G401 (cell line): ENCODE measurements around the gene NCBP2L. TPM values are rescaled to one million over a fixed set of nuclear protein-coding genes. Genes with fewer than 3 reads are reported as not detected.

Source experiments
- DNase-seq: peaks from one replicate; pipeline ENCODE4 v3.0.0-alpha.2; 2015; ENCODE audit warnings: low spot score
- in situ Hi-C: cut with HindIII; loops from 2 replicates; pipeline ENCODE4 v1.10.0; 2016; ENCODE audit warnings: low sequenced_read_pairs, mixed read lengths
- total RNA-seq: library from RNA; depleted of rRNA; stranded (reverse); fragments of >200 nt; shearing (Covaris generic); gene quantifications from 2 replicates; pipeline ENCODE4 v1.2.3, GENCODE V29; 2014; rRNA removed

NCBP2L gene
- total RNA-seq, 1 experiment from 2014 or later = not detected

DNA sequence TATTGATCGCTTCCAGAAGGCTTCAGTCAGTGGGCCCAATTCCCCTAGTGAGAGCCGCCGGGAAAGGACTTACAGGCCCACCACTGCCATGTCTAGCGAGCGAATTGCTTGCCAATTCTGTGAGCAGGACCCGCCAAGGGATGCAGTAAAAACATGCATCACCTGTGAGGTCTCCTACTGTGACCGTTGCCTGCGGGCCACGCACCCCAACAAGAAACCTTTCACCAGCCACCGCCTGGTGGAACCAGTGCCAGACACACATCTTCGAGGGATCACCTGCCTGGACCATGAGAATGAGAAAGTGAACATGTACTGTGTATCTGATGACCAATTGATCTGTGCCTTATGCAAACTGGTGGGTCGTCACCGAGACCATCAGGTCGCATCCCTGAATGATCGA is 63.4 kb downstream of the NCBP2L start:
- DNase-seq = no peak
- in situ Hi-C loops = no loop called here

DNA sequence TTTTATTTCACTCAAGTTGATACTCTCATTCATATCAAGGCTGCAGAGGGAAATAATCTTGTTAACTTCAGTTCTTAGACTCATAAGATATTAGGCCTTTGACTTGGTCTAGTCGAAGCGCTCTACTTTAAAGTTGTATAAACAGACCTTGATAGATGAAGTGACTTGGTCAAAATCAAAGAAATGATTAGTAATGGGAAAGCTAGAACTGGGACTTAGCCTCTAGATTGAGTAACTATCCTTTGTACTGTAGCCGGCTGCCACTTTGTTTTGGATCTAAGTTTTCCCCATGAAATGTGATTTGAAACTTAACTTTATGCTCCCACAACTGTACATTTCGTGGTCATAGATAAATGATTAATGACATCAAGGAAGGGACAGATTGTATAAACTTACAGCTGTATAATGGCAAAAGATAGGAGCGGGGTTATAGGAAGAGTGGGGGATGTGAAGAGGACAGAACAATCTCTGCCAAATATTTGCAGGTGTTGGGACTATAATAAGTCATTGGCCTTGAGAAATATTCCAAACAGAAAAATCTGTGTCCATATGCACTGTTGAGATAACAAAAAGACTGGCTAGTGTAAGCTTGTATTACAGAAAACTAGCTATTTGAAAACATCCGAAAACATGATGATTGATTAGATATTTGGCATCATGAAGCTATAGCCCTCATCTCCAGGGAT is 65.3 kb downstream of the NCBP2L start:
- in situ Hi-C loops = no loop called here
- no peak for DNase-seq

Other genes with a start within 250 kb of the NCBP2L start
- gene PRPS1, start 149.2 kb upstream of the NCBP2L start, total RNA-seq = 99.8 and 113 TPM in 2 replicates
- not detected in 2 replicates for gene TSC22D3, start 1.9 kb upstream of the NCBP2L start, total RNA-seq
- not detected in 2 replicates for gene MID2, start 48.1 kb downstream of the NCBP2L start, total RNA-seq
- not detected in 2 replicates for gene TEX13B, start 204.6 kb downstream of the NCBP2L start, total RNA-seq